ENCODE results near the gene SDF2L1. TPM values are rescaled to one million over a fixed set of nuclear protein-coding genes. Genes with fewer than 3 reads are reported as not detected.

SDF2L1 gene
- total and polyA plus RNA-seq, 2 of the 13 experiments (the other 11 are each of a cell fraction or from before 2014, with no cell fraction given), result 18.0 to 57.4 TPM

DNA sequence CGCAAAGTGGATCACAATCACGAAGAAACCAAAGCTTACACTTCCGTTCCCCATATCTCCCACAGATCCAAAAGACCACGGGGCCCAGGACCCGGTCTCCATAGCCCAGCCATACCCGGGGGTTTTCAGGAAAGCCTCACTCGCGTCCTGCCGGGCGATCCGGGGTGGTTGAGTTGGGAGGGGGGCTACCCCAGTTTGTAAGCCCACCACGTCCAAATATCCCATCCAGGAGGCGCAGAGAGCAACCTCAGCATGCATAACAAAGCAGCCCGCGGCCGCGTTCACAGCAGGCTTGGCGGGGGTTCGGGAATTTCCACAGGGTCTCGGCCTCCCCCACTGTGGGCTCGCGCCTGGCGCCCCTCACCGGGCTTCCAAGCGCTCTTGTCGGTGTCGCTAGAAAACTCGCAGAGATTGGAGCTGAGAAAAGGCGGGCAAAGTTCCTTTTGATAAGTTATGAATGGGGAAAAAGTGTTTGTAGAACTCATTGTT lies 9.5 kb downstream of the SDF2L1 start (continued):
- no peak for TF ChIP-seq SRSF9 (IDR thresholded peaks at IDR 0.05; ENCODE audit: borderline replicate concordance, insufficient read depth, low read depth, low read length, poor library complexity, severe bottlenecking)
- TF ChIP-seq SOX6 (IDR thresholded peaks at IDR 0.05), result no peak
- TF ChIP-seq SOX6 (CRISPR knock-in tag; IDR thresholded peaks at IDR 0.05), result peak; percentile 51; the same call in 1 of the 2 replicates
- no peak; the same call in 1 of the 2 replicates for TF ChIP-seq ZNF770 (CRISPR knock-in tag; IDR thresholded peaks at IDR 0.05)
- peak; percentile 75; the same call in 1 of the 2 replicates for TF ChIP-seq ZNF878 (CRISPR knock-in tag; IDR thresholded peaks at IDR 0.05)
- TF ChIP-seq, protein P1, sequence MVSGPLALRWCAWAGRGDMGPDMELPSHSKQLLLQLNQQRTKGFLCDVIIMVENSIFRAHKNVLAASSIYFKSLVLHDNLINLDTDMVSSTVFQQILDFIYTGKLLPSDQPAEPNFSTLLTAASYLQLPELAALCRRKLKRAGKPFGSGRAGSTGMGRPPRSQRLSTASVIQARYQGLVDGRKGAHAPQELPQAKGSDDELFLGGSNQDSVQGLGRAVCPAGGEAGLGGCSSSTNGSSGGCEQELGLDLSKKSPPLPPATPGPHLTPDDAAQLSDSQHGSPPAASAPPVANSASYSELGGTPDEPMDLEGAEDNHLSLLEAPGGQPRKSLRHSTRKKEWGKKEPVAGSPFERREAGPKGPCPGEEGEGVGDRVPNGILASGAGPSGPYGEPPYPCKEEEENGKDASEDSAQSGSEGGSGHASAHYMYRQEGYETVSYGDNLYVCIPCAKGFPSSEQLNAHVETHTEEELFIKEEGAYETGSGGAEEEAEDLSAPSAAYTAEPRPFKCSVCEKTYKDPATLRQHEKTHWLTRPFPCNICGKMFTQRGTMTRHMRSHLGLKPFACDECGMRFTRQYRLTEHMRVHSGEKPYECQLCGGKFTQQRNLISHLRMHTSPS (CRISPR knock-in tag; IDR thresholded peaks at IDR 0.05; ENCODE audit: low read depth), result no peak
- 0 out of 2 replicates have a peak, but pooled peaks have one; percentile 21 for TF ChIP-seq NKX3-1 (CRISPR knock-in tag; IDR thresholded peaks at IDR 0.05)
- TF ChIP-seq PCBP2 (optimal IDR thresholded peaks at IDR 0.05; ENCODE audit: low read depth, low read length, poor library complexity, severe bottlenecking), result no peak
- TF ChIP-seq, protein P2, sequence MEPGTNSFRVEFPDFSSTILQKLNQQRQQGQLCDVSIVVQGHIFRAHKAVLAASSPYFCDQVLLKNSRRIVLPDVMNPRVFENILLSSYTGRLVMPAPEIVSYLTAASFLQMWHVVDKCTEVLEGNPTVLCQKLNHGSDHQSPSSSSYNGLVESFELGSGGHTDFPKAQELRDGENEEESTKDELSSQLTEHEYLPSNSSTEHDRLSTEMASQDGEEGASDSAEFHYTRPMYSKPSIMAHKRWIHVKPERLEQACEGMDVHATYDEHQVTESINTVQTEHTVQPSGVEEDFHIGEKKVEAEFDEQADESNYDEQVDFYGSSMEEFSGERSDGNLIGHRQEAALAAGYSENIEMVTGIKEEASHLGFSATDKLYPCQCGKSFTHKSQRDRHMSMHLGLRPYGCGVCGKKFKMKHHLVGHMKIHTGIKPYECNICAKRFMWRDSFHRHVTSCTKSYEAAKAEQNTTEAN (CRISPR knock-in tag; conservative IDR thresholded peaks at IDR 0.05), result no peak
- TF ChIP-seq ZNF572 (CRISPR knock-in tag; IDR thresholded peaks at IDR 0.05), result no peak
- TF ChIP-seq, protein P3, sequence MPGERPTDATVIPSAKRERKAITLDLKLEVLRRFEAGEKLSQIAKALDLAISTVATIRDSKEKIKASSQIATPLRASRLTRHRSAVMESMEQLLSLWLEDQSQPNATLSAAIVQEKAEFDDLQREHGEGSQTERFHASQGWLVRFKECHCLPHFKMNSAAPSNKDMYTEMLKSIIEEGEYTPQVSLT (CRISPR knock-in tag; IDR thresholded peaks at IDR 0.05; ENCODE audit: borderline replicate concordance, low read depth), result 0 out of 2 replicates have a peak, but pooled peaks have one; percentile 9
- TF ChIP-seq KDM5A (IDR thresholded peaks at IDR 0.05; ENCODE audit: borderline replicate concordance, low read length), result 0 out of 2 replicates have a peak, but pooled peaks have one; percentile 35
- no peak for TF ChIP-seq KMT2A (CRISPR knock-in tag; IDR thresholded peaks at IDR 0.05)
- no peak for TF ChIP-seq MYPOP (CRISPR knock-in tag; IDR thresholded peaks at IDR 0.05)
- TF ChIP-seq ZNF562 (CRISPR knock-in tag; IDR thresholded peaks at IDR 0.05; ENCODE audit: borderline replicate concordance), result no peak
- 0 out of 2 replicates have a peak, but pooled peaks have one; percentile 25 for TF ChIP-seq ZBTB3 (CRISPR knock-in tag; IDR thresholded peaks at IDR 0.05; ENCODE audit: borderline replicate concordance, low read depth)
- TF ChIP-seq, protein P4, sequence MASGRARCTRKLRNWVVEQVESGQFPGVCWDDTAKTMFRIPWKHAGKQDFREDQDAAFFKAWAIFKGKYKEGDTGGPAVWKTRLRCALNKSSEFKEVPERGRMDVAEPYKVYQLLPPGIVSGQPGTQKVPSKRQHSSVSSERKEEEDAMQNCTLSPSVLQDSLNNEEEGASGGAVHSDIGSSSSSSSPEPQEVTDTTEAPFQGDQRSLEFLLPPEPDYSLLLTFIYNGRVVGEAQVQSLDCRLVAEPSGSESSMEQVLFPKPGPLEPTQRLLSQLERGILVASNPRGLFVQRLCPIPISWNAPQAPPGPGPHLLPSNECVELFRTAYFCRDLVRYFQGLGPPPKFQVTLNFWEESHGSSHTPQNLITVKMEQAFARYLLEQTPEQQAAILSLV (CRISPR knock-in tag; IDR thresholded peaks at IDR 0.05; ENCODE audit: borderline replicate concordance), result 0 out of 2 replicates have a peak, but pooled peaks have one; percentile 19
- TF ChIP-seq, protein P5, sequence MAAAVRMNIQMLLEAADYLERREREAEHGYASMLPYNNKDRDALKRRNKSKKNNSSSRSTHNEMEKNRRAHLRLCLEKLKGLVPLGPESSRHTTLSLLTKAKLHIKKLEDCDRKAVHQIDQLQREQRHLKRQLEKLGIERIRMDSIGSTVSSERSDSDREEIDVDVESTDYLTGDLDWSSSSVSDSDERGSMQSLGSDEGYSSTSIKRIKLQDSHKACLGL (CRISPR knock-in tag; IDR thresholded peaks at IDR 0.05), result peak; percentile 40
- no peak for TF ChIP-seq ZNF883 (CRISPR knock-in tag; IDR thresholded peaks at IDR 0.05; ENCODE audit: not compliant biosample characterization)
- TF ChIP-seq PHF8 (CRISPR knock-in tag; IDR thresholded peaks at IDR 0.05), result peak; percentile 43; the same call in 1 of the 2 replicates
